ENCODE measurements around the gene NBDY.
"Not testable (repeated sequence)": the region's sequence is repeated elsewhere in the genome, so short reads cannot be mapped to it uniquely, and the experiment has no call there.

Gene NBDY

DNA sequence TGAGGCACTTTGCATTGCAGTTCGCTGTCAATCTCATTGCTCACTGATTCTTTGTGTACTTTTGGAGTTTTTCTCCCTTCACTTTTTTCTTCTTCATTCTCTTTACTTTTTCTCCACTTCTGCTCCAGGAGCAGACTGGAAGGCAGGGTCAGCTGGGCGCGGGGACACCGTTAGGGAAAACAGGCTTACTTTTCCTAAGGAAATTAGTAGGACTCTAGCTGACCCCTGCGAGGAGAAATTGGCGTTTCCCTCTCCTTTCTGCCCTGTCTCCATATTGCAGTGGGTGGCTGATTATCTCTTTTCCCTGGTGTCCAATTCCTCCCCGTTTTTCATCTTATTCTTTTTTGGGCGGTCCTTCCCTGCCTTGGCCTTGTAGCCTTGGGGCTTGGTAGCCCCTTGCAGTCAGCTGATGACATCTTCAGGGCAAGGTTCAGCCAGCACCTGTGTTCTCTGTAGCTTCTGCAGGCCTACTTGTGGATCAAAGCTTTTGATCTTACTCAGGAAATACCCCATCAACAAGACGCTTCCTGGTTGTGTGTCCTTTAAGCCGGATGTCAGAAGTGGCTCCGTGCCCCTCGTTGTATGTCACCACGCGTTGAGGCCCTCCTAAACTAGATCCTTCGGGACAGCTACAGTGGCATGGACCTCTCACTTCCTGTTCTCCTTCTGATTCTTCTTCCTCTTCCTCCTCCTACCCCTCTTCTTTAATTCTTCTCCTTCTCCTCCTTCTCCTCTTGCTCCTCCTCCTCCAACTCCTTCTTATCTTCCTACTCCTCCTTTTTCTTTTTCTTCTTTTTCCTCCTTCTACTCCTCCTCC lies 36.1 kb downstream of the NBDY start:
- no peak for ATAC-seq

DNA sequence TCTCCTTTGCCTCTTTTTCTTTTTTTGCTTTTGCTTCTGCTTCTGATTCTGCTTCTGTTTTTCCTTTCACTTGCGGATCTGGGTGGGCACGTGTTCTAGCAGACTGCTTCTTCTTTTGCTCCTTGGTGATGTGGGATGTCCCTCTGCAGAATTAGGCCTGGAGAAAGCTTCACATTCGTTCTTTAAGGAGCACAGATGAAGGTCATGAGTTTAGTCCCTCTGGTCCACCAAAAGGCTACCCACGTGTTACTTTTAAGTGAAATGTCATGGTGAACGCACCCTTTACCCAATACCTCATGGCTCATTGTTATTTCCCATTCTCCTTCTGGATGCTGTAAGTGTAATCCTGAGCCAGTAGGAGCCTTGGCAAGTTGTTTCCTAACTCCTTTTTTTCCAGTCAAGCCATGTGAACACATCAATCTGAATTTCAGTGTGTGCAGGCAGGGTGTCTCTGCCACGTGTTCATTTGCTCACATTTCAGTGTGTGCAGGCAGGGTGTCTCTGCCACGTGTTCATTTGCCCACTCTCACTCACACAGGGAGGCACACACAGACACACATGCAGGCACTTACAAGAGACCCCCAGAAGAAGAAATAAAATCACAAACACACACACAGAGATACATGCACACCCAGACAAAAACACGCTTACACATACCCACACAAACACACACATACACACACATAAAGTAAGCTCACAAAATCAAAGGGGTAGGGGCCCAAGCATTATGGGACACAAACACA lies 36.9 kb downstream of the NBDY start:
- no peak for ATAC-seq

DNA sequence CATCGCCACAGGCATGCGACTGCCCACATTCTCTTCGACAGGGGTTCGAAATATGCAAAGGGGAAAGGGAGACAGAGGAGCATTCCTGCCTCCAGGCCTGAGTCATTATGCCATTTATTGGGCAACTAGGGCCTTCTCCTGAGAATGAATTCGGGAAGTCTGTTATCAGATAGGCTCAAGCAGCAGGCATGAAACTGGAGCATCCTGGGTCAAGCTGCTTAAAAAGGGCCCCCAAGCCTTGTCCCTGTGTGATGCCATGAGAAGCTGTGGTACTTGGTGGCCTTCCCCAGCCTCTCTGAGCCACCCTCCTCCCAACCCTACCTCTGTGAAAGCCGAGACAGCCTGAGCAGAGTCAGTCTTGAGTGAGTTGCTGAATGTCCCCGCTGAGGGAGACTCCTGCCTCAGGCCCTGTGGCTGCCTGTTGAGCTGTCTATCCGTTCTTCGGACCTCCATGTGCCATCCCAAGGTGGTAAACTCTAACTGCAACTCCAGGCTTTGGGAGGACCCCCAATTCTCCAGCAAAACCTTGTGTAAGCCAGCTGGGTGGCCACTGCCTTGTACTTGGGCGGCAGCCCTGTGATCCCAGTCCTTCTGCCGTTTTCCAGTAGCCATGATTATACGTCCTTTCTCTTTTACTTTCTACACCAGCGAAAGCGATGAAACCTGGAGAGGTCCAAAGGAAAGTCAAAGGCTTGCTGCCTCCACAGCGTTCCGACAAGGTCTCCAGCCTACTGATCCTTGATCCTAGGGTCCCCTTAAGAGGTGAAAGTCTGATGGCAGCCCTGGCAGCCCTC lies 37.7 kb downstream of the NBDY start:
- ATAC-seq = no peak

DNA sequence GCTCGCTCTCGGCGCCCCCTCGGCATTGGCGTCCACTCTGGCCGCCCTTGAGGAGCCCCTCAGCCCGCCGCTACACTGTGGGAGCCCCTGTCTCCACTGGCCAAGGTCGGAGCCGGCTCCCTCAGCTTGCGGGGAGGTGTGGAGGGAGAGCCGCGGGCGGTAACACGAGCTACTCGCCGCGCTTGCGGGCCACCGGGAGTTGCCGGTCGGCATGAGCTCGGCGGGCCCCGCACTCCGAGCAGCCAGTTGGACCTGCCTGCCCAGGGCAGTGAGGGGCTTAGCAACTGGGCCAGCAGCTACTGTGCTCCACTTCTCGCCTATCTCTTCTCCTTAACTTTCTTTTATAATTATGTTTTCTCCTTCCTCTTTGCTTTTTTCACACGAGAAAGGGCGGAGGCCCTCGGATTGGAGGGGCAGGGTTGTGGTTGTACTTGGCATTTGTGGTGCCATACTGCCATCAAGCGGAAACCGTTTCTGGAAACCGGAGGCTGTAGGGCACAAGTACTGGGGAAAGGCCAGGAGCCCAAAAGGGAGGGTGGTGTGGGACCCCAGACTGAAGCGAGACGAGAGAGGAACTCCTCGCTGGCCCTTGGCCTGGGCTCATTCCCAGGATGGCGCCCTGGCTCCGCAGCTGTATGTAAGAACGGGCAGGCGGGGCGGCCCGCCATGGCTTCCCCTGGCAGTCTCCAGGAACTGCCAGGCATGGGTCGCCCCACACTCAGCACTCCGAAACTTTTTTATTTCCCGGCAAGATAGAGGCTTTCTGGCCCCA lies 38.5 kb downstream of the NBDY start:
- ATAC-seq = not testable (repeated sequence)

DNA sequence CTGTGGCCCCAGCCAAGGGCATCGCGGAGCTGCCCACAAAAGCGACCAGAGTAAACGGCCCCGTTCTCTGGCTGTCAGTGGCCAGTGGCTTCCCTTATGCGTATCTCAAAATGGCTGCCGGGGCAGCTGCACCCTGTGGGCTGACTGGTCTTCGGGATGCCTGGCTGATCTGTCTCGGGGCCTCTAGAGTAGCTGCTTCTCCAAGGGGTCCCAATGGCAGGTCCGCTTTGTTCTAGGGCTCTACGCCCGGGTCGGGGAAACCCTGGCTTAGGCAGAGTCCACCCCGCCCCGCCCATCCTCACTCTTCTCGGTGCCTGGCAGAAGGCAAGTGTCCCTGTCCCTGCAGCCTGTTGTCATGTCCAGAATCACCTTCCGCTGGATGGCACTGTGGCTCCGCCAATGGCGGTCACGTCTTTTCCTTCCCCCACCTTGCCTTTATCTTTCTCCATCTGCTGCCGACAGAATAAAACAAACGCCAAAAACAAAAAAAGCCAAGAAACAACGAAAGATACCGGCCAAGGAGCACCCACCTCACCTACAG lies 39.1 kb downstream of the NBDY start:
- not testable (repeated sequence) for ATAC-seq

DNA sequence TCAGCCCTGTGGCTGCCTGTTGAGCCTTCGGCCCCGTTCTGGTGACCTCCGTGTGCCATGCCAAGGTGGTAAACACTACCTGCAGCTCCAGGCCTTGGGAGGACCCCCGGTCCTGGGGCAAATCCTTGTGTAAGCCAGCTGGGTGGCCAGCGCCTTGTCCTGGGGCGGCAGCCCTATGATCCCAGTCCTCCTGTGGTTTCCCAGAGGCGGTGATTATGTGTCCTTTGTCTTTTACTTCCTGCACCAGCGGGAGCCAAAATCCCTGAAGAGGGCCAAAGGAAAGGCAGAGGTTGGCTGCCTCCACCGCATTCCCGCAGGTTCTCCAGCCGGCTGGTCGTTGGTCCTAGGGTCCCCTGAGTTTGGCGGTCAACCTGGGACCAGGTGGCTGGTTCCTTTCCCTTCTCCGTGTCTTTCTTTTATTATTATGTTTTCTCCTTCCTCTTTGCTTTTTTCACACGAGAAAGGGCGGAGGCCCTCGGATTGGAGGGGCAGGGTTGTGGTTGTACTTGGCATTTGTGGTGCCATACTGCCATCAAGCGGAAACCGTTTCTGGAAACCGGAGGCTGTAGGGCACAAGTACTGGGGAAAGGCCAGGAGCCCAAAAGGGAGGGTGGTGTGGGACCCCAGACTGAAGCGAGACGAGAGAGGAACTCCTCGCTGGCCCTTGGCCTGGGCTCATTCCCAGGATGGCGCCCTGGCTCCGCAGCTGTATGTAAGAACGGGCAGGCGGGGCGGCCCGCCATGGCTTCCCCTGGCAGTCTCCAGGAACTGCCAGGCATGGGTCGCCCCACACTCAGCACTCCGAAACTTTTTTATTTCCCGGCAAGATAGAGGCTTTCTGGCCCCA lies 43.9 kb downstream of the NBDY start:
- not testable (repeated sequence) for ATAC-seq

DNA sequence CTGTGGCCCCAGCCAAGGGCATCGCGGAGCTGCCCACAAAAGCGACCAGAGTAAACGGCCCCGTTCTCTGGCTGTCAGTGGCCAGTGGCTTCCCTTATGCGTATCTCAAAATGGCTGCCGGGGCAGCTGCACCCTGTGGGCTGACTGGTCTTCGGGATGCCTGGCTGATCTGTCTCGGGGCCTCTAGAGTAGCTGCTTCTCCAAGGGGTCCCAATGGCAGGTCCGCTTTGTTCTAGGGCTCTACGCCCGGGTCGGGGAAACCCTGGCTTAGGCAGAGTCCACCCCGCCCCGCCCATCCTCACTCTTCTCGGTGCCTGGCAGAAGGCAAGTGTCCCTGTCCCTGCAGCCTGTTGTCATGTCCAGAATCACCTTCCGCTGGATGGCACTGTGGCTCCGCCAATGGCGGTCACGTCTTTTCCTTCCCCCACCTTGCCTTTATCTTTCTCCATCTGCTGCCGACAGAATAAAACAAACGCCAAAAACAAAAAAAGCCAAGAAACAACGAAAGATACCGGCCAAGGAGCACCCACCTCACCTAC lies 44.5 kb downstream of the NBDY start:
- not testable (repeated sequence) for ATAC-seq

DNA sequence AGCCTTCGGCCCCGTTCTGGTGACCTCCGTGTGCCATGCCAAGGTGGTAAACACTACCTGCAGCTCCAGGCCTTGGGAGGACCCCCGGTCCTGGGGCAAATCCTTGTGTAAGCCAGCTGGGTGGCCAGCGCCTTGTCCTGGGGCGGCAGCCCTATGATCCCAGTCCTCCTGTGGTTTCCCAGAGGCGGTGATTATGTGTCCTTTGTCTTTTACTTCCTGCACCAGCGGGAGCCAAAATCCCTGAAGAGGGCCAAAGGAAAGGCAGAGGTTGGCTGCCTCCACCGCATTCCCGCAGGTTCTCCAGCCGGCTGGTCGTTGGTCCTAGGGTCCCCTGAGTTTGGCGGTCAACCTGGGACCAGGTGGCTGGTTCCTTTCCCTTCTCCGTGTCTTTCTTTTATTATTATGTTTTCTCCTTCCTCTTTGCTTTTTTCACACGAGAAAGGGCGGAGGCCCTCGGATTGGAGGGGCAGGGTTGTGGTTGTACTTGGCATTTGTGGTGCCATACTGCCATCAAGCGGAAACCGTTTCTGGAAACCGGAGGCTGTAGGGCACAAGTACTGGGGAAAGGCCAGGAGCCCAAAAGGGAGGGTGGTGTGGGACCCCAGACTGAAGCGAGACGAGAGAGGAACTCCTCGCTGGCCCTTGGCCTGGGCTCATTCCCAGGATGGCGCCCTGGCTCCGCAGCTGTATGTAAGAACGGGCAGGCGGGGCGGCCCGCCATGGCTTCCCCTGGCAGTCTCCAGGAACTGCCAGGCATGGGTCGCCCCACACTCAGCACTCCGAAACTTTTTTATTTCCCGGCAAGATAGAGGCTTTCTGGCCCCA lies 49.3 kb downstream of the NBDY start:
- ATAC-seq = not testable (repeated sequence)

DNA sequence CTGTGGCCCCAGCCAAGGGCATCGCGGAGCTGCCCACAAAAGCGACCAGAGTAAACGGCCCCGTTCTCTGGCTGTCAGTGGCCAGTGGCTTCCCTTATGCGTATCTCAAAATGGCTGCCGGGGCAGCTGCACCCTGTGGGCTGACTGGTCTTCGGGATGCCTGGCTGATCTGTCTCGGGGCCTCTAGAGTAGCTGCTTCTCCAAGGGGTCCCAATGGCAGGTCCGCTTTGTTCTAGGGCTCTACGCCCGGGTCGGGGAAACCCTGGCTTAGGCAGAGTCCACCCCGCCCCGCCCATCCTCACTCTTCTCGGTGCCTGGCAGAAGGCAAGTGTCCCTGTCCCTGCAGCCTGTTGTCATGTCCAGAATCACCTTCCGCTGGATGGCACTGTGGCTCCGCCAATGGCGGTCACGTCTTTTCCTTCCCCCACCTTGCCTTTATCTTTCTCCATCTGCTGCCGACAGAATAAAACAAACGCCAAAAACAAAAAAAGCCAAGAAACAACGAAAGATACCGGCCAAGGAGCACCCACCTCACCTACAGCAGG lies 50.0 kb downstream of the NBDY start:
- ATAC-seq = not testable (repeated sequence)

DNA sequence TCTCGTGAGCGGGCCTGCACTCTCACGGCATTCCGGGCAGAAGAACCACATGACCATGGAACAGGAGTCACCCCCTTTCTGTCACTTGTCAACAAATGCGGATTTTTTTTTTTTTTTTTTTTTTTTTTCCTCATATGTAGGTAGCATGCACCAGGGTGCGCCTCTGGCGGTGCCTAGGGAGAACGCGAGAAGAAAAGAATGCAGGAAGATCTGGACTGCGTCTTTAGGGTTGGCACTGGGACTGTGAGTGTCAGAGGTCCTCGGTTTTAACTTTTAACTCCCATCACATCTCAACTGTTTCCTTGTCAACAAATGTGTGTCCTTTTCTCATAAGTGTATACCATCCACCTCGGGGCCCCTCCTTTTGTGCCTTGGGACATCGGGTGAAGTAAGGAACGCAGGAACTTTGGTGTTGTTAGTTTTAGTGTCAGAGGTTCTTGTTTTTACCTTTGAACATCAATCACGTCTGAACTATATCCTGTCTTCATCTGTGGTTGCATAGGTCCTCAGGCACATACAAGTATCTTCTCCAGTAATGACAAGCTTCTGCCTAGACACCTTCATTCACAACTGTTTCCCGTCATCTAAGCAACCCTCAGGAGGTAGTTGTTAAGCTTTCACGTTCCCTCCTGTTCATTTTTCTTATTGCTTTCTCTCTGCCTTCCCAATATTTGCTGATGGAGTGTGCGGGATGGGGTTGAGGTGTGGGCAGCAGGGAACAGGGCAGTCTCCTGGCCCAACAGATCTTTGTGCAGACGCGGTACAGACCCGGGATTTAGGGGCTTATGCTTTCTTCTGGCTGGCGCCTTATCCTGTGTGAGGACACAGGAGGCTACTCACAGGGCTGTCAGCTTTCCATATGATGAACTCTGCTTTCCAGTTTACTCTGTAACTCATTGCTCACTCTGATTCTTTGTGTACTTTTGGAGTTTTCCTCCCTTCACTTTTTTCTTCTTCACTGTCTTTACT lies 51.9 kb downstream of the NBDY start:
- ATAC-seq = not testable (repeated sequence)

DNA sequence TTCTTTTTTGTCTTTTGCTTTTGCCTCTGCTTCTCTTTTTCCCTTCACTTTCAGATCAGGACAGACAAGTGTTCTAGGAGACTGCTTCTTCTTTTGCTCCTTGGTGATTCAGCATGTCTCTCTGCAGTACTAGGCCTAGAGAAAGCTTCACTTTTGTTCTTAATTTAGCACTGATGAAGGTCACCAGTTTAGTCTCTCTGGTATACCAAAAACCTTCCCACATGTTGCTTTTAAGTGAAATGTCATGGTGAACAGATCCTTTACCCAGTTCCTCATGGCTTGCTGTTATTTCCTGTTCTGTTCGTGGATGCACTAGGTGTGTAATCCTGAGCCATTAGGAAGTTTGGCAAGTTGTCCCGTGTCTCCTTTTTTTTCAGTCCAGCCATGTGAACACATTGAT lies 53.3 kb downstream of the NBDY start:
- no peak for ATAC-seq

DNA sequence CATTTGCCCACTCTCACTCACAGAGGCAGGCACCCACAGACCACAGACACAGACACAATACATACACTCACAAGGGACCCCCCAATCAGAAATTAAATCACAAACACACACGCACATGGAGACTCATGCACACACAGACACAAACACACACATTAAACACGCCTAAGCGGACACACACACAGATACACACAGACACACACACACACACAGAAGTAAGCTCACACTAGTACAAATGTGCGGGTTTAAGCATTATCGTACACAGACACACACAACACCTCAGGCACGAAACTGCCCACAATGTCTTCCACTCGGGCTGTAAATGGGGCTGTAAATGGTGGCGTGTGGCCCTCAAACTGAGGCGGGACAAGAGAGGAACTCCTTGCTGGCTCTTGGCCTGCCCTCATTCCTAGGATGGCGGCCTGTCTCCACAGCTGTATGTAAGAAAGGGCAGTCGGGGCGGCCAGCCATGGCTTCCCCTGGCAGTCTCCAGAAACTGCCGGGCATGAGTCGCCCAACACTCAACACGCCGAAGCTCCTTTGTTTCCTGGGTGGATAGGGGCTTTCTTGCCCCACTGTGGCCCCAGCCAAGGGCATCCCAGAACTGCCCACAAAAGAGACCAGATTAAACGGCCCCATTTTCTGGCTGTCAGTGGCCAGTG lies 53.9 kb downstream of the NBDY start:
- no peak for ATAC-seq

DNA sequence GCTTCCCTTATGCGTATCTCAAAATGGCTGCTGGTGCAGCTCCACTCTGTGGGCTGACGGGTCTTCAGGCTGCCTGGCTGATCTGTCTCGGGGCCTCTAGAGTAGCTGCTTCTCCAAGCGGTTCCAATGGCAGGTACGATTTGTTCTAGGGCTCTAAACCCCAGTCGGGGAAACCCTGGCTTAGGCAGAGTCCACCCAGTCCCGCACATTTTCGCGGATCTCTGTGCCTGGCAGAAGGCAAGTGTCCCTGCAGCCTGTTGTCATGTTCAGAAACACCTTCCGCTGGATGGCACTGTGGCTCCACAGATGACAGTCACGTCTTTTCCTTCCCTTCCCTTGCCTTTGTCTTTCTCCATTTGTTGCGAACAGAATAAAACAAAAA lies 54.4 kb downstream of the NBDY start:
- no peak for ATAC-seq

DNA sequence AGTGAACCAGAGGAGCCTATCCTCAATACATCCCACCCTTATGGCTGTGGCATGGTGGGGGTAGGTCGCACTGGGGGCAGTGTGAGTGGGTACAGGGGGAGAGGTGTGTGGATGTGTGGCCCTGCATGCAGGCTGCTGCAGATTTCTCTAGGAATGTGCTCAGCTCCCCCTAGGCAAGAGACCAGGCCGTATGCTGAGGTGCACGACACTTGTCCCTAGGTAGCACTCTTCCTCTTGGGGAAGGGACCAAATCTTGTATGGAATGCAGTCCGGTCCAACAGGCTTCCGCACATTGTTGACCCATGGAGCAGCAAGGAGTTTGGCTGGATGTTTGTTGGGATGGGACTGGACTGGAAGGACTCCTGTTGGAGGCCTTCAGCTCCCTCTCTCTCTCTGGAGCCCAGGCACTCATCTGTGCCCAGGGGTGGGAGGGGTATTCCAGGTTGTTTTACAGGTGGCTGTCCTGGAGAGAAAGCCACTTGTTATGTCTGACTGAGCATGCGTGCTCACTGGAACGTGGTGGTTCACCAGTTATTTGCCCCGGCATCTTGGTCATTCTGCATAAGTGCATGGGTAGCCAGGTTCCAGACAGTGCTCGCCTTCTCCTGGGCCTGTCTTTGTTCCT lies 55.1 kb downstream of the NBDY start:
- no peak for ATAC-seq

DNA sequence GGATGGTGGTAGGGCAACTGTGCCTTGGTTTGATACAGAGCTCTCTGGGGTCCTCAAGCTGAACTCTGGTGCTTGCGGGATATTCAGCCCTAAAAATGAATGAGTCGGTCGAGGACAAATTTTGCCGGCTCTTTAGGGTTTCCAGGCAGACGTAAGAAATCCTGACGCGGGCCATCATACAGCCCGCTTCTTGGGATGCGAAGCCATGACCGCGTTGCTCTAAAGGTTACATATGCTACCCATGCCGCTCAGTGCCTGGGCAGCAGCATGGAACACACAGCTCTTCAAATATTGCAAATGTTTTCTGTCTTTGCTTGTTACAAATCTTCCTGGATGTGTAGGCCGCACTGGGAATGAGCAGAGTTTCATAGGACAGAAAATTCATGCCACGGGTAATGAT lies 55.6 kb downstream of the NBDY start:
- no peak for ATAC-seq

DNA sequence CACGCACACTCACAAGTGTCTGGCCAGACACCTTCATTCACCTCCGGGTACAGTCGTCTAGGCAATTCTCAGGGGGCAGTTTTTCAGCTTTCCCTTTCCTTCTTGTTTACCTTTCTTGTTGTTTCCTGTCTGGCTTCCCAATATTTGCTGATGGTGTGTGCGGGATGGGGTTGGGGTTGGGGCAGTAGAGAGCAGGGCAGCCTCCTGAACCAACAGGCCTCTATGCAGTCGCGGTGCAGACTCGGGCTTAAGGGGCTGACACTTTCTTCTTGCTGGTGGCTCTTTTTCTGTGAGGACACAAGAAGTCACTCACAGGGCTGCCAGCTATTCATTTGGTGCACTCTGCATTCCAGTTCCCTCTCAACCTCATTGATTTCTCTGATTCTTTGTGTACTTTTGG lies 56.4 kb downstream of the NBDY start:
- ATAC-seq = no peak

All from activated CD4-positive, CD25-positive, alpha-beta regulatory T cell treated with anti-CD3 and anti-CD28 coated beads, Interleukin-2, amount 50 U/mL, for 24 hours (primary cell).